GM23338 (cell line): ENCODE results near the gene CEP250. TPM values are rescaled to one million over a fixed set of nuclear protein-coding genes. Genes with fewer than 3 reads are reported as not detected.

Source experiments
- ATAC-seq: fragments of 200-7000 bp; cut with Tn5 transposase; 3 replicates; pipeline ENCODE4 v1.9.1; 2020
- DNase-seq: peaks from one replicate; pipeline ENCODE4 v3.0.0-alpha.2; 2015; ENCODE audit warnings: low spot score
- H2AFZ ChIP-seq: fragments of 200-600 bp; sonication (generic); 2 replicates; pipeline ENCODE4 v1.8.0; 2016; ENCODE audit warnings: antibody characterized with exemption, mild to moderate bottlenecking, moderate library complexity
- H3F3A ChIP-seq: fragments of 200-600 bp; sonication (generic); replicated peaks from 2 replicates; pipeline ENCODE4 v1.8.0; 2017; ENCODE audit warnings: antibody characterized with exemption, mixed run types, low read depth
- H3K27ac ChIP-seq: fragments of 200-600 bp; sonication (generic); 2 replicates; pipeline ENCODE4 v1.6.1; 2016; ENCODE audit warnings: low read depth
- H3K27me3 ChIP-seq: fragments of 200-600 bp; sonication (generic); 2 replicates; pipeline ENCODE4 v1.8.0; 2016; ENCODE audit warnings: mild to moderate bottlenecking, mixed run types, moderate library complexity; ENCODE audit not compliant: insufficient read depth
- H3K36me3 ChIP-seq: fragments of 200-600 bp; sonication (generic); 2 replicates; pipeline ENCODE4 v1.8.0; 2016; ENCODE audit warnings: mild to moderate bottlenecking; ENCODE audit not compliant: insufficient read depth
- H3K4me1 ChIP-seq: fragments of 200-600 bp; sonication (generic); 2 replicates; pipeline ENCODE4 v1.8.0; 2016; ENCODE audit warnings: mild to moderate bottlenecking, moderate library complexity; ENCODE audit not compliant: insufficient read depth
- H3K4me2 ChIP-seq: fragments of 200-600 bp; sonication (generic); 2 replicates; pipeline ENCODE4 v1.7.1; 2017; ENCODE audit warnings: mixed run types
- H3K4me3 ChIP-seq: fragments of 200-600 bp; sonication (generic); 2 replicates; pipeline ENCODE4 v1.6.1; 2016; ENCODE audit warnings: mixed run types
- H3K79me2 ChIP-seq: fragments of 200-600 bp; sonication (generic); replicated peaks from 2 replicates; pipeline ENCODE4 v1.8.0; 2017; ENCODE audit warnings: mild to moderate bottlenecking; ENCODE audit not compliant: insufficient read depth
- H3K9me2 ChIP-seq: fragments of 200-600 bp; sonication (generic); 2 replicates; pipeline ENCODE4 v1.8.0; 2017; ENCODE audit not compliant: insufficient read depth
- H4K20me1 ChIP-seq: fragments of 200-600 bp; sonication (generic); replicated peaks from 2 replicates; pipeline ENCODE4 v1.8.0; 2017; ENCODE audit warnings: mild to moderate bottlenecking; ENCODE audit not compliant: insufficient read depth
- H3K27ac Mint-ChIP-seq: 2 replicates; pipeline ENCODE4 v1.8.0; 2020; ENCODE audit warnings: inconsistent platforms, mild to moderate bottlenecking, moderate library complexity, mixed read lengths
- H3K27me3 Mint-ChIP-seq: 3 replicates; pipeline ENCODE4 v1.8.0; 2022; ENCODE audit warnings: low read depth, mild to moderate bottlenecking, moderate library complexity, mixed read lengths, inconsistent platforms; ENCODE audit not compliant: insufficient read depth, poor library complexity
- H3K36me3 Mint-ChIP-seq: 3 replicates; pipeline ENCODE4 v1.8.0; 2021; ENCODE audit warnings: low read depth, mild to moderate bottlenecking, inconsistent platforms, moderate library complexity, mixed read lengths
- H3K4me1 Mint-ChIP-seq: 3 replicates; pipeline ENCODE4 v1.8.0; 2020; ENCODE audit warnings: mild to moderate bottlenecking, inconsistent platforms, mixed read lengths
- H3K4me3 Mint-ChIP-seq: 3 replicates; pipeline ENCODE4 v1.8.0; 2021; ENCODE audit warnings: moderate library complexity, mild to moderate bottlenecking, inconsistent platforms, mixed read lengths
- H3K9me3 Mint-ChIP-seq: 3 replicates; pipeline ENCODE4 v1.8.0; 2020; ENCODE audit warnings: moderate library complexity, mild to moderate bottlenecking, inconsistent platforms, mixed read lengths
- CREB1 ChIP-seq: fragments of 250-450 bp; sonication (Bioruptor Pico); IDR thresholded peaks from 2 replicates; pipeline ENCODE4 v1.5.0; 2020; ENCODE audit warnings: low read depth, mild to moderate bottlenecking, moderate library complexity
- EZH2 ChIP-seq: fragments of 200-600 bp; sonication (generic); IDR thresholded peaks from one replicate; pipeline ENCODE4 v1.8.0; 2017; ENCODE audit warnings: antibody characterized with exemption, mild to moderate bottlenecking, low read depth; ENCODE audit not compliant: unreplicated experiment
- EZH2phosphoT487 ChIP-seq: fragments of 200-600 bp; sonication (generic); IDR thresholded peaks from one replicate; pipeline ENCODE4 v1.8.1; 2018; ENCODE audit warnings: antibody characterized with exemption; ENCODE audit not compliant: unreplicated experiment
- NANOG ChIP-seq: IDR thresholded peaks from 2 replicates; pipeline ENCODE4 v1.6.1; 2016; ENCODE audit warnings: antibody characterized with exemption, borderline replicate concordance
- POLR2AphosphoS5 ChIP-seq: IDR thresholded peaks from 2 replicates; pipeline ENCODE4 v1.6.1; 2016; ENCODE audit warnings: antibody characterized with exemption, low read depth
- ZNF114 ChIP-seq: fragments of 250-450 bp; sonication (Bioruptor Pico); IDR thresholded peaks from 2 replicates; pipeline ENCODE4 v1.5.0; 2020; ENCODE audit warnings: mild to moderate bottlenecking, moderate library complexity
- ZNF331 ChIP-seq: fragments of 250-450 bp; sonication (Bioruptor Pico); IDR thresholded peaks from 2 replicates; pipeline ENCODE4 v1.5.0; 2020; ENCODE audit warnings: low read depth, mild to moderate bottlenecking, moderate library complexity
- polyA plus RNA-seq: library from polyadenylated mRNA; unstranded; fragments of >200 nt; fragmentation: Nextera tagmentation; extraction: Ambion mirVana; gene quantifications from 2 replicates; pipeline ENCODE4 v1.2.1, GENCODE V29; 2016
- total RNA-seq: library from RNA; depleted of rRNA; stranded (reverse); fragments of >200 nt; shearing (Covaris generic); gene quantifications from 2 replicates; pipeline ENCODE4 v1.2.3, GENCODE V29; 2014
- TF ChIP-seq, protein P1 (sequence below): IDR thresholded peaks from one replicate; pipeline ENCODE4 v1.6.1; 2018; ENCODE audit warnings: antibody characterized with exemption; ENCODE audit not compliant: unreplicated experiment
- TF ChIP-seq, protein P2 (sequence below): IDR thresholded peaks from 2 replicates; pipeline ENCODE4 v1.6.1; 2016; ENCODE audit warnings: antibody characterized with exemption

Gene CEP250
- total and polyA plus RNA-seq, 2 experiments from 2014 or later = 28.0 to 29.1 TPM

DNA sequence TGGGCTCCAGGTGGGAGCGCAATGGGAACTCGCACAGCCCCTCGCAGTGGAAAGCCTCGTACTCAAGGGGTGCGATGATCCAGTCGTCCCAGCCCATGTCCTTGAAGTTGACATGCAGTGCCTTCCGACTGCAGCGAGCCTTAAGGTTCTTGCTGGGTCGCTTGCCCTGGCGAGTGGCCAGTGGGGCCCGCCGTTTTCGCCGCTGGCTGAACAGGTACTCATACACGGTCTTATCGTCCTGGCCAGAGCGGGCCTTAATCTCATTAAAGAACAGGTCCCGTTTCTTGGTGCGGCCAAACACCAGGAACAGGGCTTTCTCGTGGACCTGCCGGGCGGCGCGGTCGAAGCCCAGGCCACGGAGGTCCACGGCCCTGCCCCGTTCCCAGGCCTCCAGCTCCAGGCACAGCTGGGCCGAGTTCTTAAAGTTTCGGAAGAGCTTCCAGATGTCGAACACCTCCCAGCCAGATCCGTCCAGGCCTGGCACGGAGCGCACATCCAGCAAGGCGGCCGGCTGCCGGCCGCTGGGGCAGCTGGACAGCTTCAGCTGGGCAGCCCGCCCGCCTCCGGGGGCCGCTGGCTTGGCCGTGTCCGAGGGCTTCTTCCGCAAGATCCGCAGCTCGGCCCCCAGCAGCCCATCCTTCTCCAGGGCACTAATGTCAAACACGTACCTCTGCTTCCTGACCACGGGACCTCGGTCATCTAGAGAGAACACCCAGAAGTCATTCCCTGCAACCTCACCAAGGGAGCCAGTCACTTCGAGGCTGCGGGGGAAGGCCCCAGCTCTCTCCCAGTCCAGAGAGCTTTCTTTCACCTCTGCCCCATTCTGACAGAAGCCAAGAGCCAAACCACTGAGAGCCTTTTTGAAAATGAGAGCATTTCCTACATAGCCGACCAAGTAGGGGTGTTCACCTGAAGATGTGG is 21.1 kb upstream of the CEP250 start (continued):
- TF ChIP-seq, protein P1, sequence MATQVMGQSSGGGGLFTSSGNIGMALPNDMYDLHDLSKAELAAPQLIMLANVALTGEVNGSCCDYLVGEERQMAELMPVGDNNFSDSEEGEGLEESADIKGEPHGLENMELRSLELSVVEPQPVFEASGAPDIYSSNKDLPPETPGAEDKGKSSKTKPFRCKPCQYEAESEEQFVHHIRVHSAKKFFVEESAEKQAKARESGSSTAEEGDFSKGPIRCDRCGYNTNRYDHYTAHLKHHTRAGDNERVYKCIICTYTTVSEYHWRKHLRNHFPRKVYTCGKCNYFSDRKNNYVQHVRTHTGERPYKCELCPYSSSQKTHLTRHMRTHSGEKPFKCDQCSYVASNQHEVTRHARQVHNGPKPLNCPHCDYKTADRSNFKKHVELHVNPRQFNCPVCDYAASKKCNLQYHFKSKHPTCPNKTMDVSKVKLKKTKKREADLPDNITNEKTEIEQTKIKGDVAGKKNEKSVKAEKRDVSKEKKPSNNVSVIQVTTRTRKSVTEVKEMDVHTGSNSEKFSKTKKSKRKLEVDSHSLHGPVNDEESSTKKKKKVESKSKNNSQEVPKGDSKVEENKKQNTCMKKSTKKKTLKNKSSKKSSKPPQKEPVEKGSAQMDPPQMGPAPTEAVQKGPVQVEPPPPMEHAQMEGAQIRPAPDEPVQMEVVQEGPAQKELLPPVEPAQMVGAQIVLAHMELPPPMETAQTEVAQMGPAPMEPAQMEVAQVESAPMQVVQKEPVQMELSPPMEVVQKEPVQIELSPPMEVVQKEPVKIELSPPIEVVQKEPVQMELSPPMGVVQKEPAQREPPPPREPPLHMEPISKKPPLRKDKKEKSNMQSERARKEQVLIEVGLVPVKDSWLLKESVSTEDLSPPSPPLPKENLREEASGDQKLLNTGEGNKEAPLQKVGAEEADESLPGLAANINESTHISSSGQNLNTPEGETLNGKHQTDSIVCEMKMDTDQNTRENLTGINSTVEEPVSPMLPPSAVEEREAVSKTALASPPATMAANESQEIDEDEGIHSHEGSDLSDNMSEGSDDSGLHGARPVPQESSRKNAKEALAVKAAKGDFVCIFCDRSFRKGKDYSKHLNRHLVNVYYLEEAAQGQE = no peak
- TF ChIP-seq, protein P2, sequence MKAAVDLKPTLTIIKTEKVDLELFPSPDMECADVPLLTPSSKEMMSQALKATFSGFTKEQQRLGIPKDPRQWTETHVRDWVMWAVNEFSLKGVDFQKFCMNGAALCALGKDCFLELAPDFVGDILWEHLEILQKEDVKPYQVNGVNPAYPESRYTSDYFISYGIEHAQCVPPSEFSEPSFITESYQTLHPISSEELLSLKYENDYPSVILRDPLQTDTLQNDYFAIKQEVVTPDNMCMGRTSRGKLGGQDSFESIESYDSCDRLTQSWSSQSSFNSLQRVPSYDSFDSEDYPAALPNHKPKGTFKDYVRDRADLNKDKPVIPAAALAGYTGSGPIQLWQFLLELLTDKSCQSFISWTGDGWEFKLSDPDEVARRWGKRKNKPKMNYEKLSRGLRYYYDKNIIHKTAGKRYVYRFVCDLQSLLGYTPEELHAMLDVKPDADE = no peak
- TF ChIP-seq NANOG (no peak), CREB1 (no peak), POLR2AphosphoS5 (no peak), ZNF114 (no peak), EZH2phosphoT487 (no peak)

GRCh38 chr20:35436177-35436573 is 19.2 kb upstream of the CEP250 start:
- Histone ChIP-seq H3F3A (no peaks in the 10 kb centered on the region), H2AFZ (no peak overlapping the region; the same call in 1 of the 2 replicates), H4K20me1 (no peaks in the 10 kb centered on the region), H3K9me2 (no peaks in the 10 kb centered on the region), H3K4me2 (0 out of 2 replicates have a peak overlapping the region, but pooled peaks have one; percentile 51), H3K27me3 (no peaks in the 10 kb centered on the region), H3K36me3 (no peaks in the 10 kb centered on the region), H3K79me2 (no peaks in the 10 kb centered on the region), H3K27ac (no peak overlapping the region), H3K4me3 (no peak overlapping the region), H3K4me1 (peaks cover 6% of the 10 kb centered on the region; the same call in 1 of the 2 replicates)
- no peak for DNase-seq
- TF ChIP-seq EZH2 (no peak), ZNF331 (no peak)
- TF ChIP-seq, protein P2 = no peak
- TF ChIP-seq, protein P1 = no peak
- peaks cover 10% of the 10 kb centered on the region for H3K27me3 Mint-ChIP-seq
- H3K4me3 Mint-ChIP-seq = no peak overlapping the region; the same call in 2 of the 3 replicates
- peaks cover 41% of the 10 kb centered on the region for H3K4me1 Mint-ChIP-seq
- no peaks in the 10 kb centered on the region; the same call in 2 of the 3 replicates for H3K36me3 Mint-ChIP-seq
- peak; percentile 10; the same call in 1 of the 3 replicates for ATAC-seq
- peak overlapping the region; percentile 73 for H3K27ac Mint-ChIP-seq
- no peaks in the 10 kb centered on the region for H3K9me3 Mint-ChIP-seq
